HepG2 (cell line): ENCODE data around the gene BLOC1S4. TPM values are rescaled to one million over a fixed set of nuclear protein-coding genes. Genes with fewer than 3 reads are reported as not detected.

ENCODE experiments used
- CSRNP2 ChIP-seq: sonication (generic); formaldehyde crosslinking; conservative IDR thresholded peaks from 2 replicates; pipeline ENCODE4 v1.8.0; 2022; ENCODE audit warnings: low read depth, missing genetic modification reagents
- HMG20B ChIP-seq: conservative IDR thresholded peaks from 2 replicates; pipeline ENCODE4 v1.6.1; 2016; ENCODE audit warnings: missing genetic modification reagents, missing compliant biosample characterization
- KAT2B ChIP-seq: fragments of 150-350 bp; IDR thresholded peaks from 2 replicates; pipeline ENCODE4 v1.6.1; 2014; ENCODE audit warnings: low read depth, low read length, borderline replicate concordance
- KLF15 ChIP-seq: sonication (generic); formaldehyde crosslinking; IDR thresholded peaks from 2 replicates; pipeline ENCODE4 v1.8.1; 2023; ENCODE audit warnings: borderline replicate concordance, mild to moderate bottlenecking, inconsistent platforms, missing genetic modification reagents, mixed read lengths
- RBFOX2 ChIP-seq: fragments of 200-400 bp; formaldehyde crosslinking; IDR thresholded peaks from 2 replicates; pipeline ENCODE4 v1.6.1; 2017; ENCODE audit warnings: low read depth, mild to moderate bottlenecking, low read length
- SIX1 ChIP-seq: sonication (generic); formaldehyde crosslinking; IDR thresholded peaks from 2 replicates; pipeline ENCODE4 v1.4.0; 2020; ENCODE audit warnings: missing genetic modification reagents, borderline replicate concordance
- SRSF1 ChIP-seq: fragments of 200-400 bp; formaldehyde crosslinking; optimal IDR thresholded peaks from 2 replicates; pipeline ENCODE3; 2017; ENCODE audit warnings: mild to moderate bottlenecking, low read depth, low read length, moderate library complexity
- THAP7 ChIP-seq: sonication (generic); formaldehyde crosslinking; IDR thresholded peaks from 2 replicates; pipeline ENCODE4 v1.8.1; 2023; ENCODE audit warnings: mild to moderate bottlenecking, missing genetic modification reagents
- ZFP82 ChIP-seq: sonication (generic); formaldehyde crosslinking; IDR thresholded peaks from 2 replicates; pipeline ENCODE4 v1.5.1; 2020; ENCODE audit warnings: mild to moderate bottlenecking, missing genetic modification reagents, borderline replicate concordance
- ZIK1 ChIP-seq: sonication (generic); formaldehyde crosslinking; IDR thresholded peaks from 2 replicates; pipeline ENCODE4 v1.5.0; 2020; ENCODE audit warnings: mild to moderate bottlenecking, low read depth, missing genetic modification reagents, borderline replicate concordance
- ZNF605 ChIP-seq: sonication (generic); formaldehyde crosslinking; IDR thresholded peaks from 2 replicates; pipeline ENCODE4 v1.8.0; 2022; ENCODE audit warnings: mild to moderate bottlenecking, missing genetic modification reagents
- ZNF609 ChIP-seq: sonication (generic); formaldehyde crosslinking; IDR thresholded peaks from 2 replicates; pipeline ENCODE4 v1.4.0; 2020; ENCODE audit warnings: mild to moderate bottlenecking, missing genetic modification reagents, borderline replicate concordance
- polyA plus RNA-seq, 8 experiments: library from polyadenylated mRNA; depleted of rRNA in 3 of 8; stranded (reverse) in 7 of 8; unstranded in 1 of 8; fragments of >200 nt; fragmentation: Illumina TruSeq in 4 of 8; extraction: Trizol in 4 of 8; gene quantifications; 2 replicates each; pipeline versions ENCODE4 v1.2.1 to v1.2.3, GENCODE V29; 2011 to 2016; ENCODE audit warnings: low read depth in 4 of 8, missing spikeins in 1 of 8, mixed read lengths in 1 of 8; ENCODE audit not compliant: insufficient read depth in 1 of 8
- total RNA-seq, 5 experiments: library from RNA; depleted of rRNA; stranded (reverse); fragments of >200 nt; fragmentation: Illumina TruSeq; extraction: Trizol; gene quantifications; 2 replicates each; pipeline ENCODE4 v1.2.3, GENCODE V29; 2016; ENCODE audit warnings: low read depth in 1 of 5

The BLOC1S4 gene
- total and polyA plus RNA-seq, 2 of the 13 experiments (the other 11 are each of a cell fraction or from before 2014, with no cell fraction given): 15.5 to 20.9 TPM

GRCh38 chr4:6673660-6674499 is 42.1 kb upstream of the BLOC1S4 start (continued):
- TF ChIP-seq THAP7 (CRISPR knock-in tag) (no peak; the same call in 1 of the 2 replicates), KLF15 (CRISPR knock-in tag) (0 out of 2 replicates have a peak, but pooled peaks have one; percentile 75), ZFP82 (peak; percentile 97; the same call in 1 of the 2 replicates), RBFOX2 (peak; percentile 92), ZNF605 (CRISPR knock-in tag) (peak; percentile 45; the same call in 1 of the 2 replicates), ZIK1 (CRISPR knock-in tag) (peak; percentile 78; the same call in 1 of the 2 replicates), KAT2B (no peak), CSRNP2 (CRISPR knock-in tag) (peak; percentile 79; the same call in 1 of the 2 replicates), HMG20B (CRISPR knock-in tag) (0 out of 2 replicates have a peak, but pooled peaks have one; percentile 43), SIX1 (CRISPR knock-in tag) (no peak), ZNF609 (peak; percentile 43; the same call in 1 of the 2 replicates), SRSF1 (no peak)
